ENCODE data around the gene ZFP69B.
"Not testable (repeated sequence)": the region's sequence is repeated elsewhere in the genome, so short reads cannot be mapped to it uniquely, and the experiment has no call there.

Gene ZFP69B

DNA sequence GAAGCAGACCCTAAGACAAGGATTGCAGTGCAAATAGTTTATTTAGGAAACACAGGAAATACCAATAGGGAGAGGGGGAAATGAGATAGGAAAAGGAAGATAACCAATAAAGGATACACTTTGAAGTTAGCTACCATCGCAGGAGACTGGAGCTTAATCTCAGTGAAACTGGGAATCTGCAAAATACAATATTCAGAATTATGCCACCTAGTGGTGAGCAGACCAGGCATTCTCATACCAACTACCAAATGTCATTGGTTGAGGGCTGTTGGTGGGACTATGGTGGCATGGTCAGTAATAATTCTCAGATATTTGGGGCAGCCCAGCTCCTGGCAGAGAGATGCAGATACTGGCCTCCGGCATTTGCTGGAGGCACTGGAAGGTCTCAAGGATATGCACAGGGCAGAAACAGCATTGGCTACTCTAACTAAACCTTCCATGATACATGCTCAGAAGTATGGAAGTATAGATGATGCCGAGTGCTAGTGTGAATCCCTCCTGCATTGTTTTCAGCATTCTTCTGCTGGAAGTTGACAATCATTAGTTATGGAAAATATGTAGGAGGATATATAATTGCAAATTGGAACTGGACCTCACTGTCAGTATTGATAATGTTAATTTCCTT lies 11.8 kb upstream of the ZFP69B start:
- DNase-seq: peak; percentile 86

DNA sequence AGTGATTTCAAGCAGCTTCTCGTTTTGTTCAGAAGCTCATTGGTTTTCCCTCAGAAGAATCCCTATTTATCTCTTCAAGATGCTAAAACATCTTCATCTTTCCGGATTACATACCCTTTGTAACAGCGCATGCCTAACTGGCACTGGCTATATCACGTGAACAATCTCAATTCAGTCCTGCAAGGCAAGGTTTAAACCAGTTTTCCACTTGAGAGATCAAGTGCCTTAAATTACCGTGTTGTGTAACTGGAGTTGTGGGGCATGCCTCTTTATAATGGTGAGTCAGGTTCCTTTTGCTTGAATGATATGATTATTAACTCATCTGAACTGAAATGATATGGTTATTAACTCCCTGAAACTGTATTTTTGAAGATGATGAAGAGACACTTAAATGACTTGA lies 11.0 kb upstream of the ZFP69B start:
- DNase-seq: no peak

DNA sequence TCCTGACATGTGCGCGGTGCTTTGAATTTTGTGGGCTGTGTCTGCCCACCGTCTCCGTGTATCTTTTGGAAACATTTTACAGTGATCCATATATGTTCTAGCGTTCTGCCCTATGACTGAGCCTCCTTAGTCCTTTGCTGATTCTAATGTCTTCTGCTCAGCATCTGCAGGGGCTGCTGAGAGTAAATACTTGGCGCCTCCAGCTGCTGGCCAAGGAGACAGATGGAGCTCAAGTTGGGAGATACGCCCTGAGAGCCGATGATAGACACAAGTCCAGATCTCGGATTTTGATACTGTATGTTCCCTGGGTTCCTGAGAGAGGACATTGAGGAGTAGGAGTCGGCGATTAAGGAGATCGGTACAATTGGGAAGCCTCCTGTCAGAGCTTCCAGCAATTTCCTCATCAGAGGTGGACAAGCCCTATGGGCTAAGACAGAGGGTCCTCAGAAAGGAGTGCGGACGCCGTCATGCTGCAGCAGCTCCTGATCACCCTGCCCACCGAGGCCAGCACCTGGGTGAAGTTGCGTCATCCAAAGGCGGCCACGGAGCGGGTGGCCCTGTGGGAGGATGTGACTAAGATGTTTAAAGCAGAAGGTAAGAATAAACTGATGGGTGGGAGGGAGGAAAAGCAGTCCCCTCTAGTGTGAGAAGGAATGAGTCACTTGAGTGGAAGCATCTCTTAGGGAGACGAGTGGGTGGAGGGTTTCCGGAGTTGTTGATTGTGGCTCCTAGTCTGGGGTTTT lies 390 bp downstream of the ZFP69B start:
- peak; percentile 99 for DNase-seq

DNA sequence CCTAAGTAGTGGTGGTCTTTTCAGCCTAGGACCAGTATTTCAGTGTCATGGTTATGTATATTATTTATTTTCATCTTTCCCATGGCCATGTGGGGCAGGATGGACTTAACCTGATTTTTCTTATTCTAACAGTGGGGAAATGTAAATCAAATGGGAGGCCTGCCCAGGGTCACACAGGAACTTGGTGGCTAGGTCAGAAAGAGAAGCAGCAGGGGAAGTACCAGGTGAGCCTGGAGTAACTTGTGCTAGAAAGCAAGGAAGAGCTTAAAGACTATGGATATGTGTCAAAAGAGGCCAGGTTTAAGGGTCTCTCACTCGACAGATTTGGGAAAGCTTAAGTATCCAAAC lies 936 bp downstream of the ZFP69B start:
- no peak for DNase-seq

DNA sequence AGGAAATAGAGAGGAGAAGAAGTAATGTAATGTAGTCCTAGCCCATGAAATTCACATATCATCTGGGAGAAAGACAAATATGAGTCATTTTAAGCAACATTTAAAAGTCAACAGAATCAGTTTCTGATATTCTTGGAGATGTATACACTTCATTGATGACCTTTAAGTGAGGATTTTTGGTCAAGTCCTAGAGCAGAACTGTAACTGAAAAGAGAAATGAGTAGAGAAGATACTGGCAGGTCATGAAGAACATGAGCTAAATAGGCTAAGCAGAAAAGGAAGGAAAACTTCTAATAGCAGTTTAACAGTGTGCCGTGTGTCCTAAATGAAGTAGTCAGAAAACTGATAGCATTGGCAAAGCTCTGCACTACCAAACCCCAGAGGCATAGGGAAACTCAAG lies 4.6 kb downstream of the ZFP69B start:
- no peak for DNase-seq

DNA sequence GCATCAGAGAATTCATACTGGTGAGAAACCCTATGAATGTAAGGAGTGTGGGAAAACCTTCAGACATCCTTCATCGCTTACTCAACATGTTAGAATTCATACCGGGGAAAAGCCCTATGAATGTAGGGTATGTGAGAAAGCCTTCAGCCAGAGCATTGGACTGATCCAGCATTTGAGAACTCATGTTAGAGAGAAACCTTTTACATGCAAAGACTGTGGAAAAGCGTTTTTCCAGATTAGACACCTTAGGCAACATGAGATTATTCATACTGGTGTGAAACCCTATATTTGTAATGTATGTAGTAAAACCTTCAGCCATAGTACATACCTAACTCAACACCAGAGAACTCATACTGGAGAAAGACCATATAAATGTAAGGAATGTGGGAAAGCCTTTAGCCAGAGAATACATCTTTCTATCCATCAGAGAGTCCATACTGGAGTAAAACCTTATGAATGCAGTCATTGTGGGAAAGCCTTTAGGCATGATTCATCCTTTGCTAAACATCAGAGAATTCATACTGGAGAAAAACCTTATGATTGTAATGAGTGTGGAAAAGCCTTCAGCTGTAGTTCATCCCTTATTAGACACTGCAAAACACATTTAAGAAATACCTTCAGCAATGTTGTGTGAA lies 12.8 kb downstream of the ZFP69B start:
- DNase-seq: peak; percentile 75

DNA sequence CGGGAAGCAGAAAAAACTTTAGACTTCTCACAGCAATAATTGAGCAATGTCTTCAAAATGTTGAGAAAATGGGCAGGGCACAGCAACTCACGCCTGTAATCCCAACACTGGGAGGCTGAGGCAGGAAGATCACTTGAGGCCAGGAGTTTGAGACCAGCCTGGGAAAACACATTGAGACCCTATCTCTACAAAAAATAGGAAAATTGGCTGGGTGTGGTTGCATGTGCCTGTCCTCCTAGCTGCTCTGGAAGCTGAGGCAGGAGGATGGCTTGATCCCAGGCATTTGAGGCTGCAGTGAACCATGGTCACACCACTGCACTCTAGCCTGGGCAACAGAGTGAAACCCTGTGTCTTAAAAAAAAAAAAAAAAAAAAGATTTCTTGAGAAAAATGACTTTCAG lies 19.1 kb downstream of the ZFP69B start:
- DNase-seq: no peak

DNA sequence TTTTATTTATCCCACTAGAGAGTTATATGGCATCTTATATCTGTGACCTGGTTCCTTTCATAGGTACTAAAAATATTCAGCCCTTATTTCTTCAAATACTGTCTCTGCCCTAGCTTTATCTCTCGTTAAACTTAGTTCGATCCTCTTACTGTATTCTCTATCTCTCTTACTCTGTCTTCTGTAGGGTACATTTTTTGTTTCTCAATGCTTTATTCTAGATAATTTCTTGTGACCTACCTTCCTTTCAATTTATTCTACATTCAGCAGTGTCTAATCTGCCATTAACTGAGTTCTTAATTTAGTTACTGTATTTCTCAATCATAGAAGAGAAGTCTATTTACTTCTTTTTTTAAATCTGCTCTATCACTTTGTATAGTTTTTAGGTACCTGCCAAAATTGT lies 25.0 kb downstream of the ZFP69B start:
- DNase-seq: no peak

DNA sequence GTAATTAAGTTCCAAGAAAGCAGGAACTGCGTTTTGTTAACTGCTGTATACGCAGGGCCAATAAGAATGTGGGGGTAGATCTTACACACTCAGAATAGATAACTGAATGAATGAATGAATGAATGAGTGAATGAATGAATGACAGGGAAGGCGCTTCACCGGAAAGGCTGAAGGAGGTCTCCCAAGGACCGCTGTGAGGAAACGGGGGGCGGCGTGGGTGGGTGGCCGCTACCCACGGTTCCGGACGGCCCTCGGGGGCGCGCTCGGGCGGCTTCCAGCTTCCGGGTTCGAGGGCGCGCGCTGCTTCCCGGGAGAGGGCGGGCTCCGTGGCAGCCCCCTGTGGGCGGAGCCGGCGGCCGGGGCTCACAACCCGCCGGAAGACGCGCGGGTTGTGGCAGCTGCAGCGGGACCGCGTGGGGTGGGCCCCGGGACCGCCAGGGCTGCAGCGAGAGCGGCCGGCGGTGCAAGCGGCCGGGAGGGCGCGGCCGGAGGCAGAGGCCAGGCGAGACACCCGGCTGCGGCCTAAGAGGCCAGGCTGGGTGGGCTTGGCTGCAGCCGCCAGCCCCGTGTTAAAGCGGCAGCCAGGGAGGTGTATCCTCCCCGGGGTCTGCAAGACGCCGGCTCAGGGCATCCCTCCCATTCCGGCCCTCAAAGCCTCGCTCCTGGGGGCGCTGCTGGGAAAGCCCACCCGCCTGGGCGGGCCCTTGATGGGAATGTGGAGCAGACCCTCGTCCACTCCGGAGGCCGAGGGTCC lies 26.8 kb downstream of the ZFP69B start, which contains the start of gene ZFP69:
TSS of gene ZFP69 (plus strand) at position 367 of the 754 bp plus-strand sequence. CDS start 2,072 bp downstream, outside the sequence.
- peak; percentile 96 for DNase-seq

DNA sequence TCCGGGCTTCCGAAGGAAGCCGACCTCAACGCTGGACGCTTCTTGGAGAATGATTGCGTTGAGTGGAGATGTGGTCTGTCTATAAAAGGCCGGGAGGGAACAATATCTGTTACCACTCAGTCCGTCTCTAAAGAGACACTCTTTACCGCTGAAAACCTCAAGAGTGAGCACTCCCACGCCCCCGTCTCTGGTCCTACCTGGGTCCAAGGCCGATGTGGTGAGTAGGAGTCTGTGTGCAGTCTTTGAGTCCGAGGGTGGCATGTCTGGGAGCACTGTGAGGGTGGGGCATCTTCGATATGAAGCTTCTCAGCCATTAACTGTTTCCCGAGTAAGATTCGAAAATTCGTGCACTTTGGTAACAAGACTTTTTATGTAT lies 27.4 kb downstream of the ZFP69B start:
- DNase-seq: peak; percentile 90

DNA sequence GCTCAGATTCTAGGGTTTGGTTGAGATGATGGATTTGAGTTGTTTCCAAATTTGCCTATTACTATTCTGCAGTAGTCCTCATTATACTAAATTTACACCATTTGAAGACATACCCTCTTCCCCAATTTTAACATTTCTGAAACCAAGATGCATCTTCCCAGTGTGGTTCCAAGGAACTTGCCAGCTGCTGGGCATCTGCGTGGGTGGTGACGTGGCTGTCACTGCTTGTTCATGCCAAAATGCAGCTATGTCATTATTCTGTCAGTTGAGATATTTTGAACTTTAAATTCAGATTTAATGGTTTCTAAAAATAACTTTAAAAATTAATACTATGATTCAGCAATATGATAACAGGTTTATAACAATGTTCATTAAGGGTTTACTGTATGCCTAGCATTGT lies 28.0 kb downstream of the ZFP69B start:
- no peak for DNase-seq

DNA sequence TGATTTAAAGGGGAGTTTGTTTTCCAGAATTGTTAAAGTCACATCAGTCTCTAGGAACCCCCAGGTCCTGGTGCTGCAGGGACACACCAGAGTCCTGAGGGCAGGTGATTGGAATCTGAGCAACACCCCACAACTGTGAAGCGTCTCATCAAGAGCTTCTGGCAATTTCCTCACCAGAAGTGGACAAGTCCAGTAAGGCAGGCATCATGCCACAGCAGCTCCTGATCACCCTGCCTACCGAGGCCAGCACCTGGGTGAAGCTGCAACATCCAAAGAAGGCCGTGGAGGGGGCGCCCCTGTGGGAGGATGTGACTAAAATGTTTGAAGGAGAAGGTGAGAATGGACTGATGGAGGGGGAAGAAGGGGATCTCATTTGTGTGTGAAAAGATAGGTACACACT lies 28.9 kb downstream of the ZFP69B start:
- no peak for DNase-seq

DNA sequence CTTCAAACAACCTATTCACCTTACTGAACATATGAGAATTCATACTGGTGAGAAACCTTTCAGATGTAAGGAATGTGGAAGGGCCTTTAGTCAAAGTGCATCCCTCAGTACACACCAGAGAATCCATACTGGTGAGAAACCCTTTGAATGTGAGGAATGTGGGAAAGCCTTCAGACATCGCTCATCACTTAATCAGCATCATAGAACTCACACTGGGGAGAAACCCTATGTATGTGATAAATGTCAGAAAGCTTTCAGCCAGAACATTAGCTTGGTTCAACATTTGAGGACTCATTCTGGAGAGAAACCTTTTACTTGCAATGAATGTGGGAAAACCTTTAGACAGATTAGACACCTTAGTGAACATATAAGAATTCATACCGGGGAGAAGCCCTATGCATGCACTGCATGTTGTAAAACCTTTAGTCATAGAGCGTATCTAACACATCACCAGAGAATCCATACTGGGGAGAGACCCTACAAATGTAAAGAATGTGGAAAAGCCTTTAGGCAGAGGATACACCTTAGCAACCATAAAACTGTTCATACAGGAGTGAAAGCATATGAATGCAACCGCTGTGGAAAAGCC lies 45.1 kb downstream of the ZFP69B start:
- no peak for DNase-seq

DNA sequence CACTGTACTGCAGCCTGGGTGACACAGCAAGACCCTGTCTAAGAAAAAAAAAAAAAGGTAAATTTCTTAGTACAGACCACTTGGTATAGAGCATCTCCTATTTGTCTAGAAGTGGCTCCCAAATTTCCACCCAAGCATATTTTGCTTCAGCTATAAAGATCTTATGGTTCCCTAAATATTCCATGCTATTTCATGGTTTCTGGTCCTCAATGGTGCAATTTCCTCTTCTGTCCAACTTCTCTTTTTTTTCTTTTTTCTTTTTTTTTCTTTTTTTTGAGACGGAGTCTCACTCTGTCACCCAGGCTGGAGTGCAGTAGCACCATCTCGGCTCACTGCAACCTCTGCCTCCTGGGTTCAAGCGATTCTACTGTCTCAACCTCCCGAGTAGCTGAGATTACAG lies 52.4 kb downstream of the ZFP69B start:
- not testable (repeated sequence) for DNase-seq

DNA sequence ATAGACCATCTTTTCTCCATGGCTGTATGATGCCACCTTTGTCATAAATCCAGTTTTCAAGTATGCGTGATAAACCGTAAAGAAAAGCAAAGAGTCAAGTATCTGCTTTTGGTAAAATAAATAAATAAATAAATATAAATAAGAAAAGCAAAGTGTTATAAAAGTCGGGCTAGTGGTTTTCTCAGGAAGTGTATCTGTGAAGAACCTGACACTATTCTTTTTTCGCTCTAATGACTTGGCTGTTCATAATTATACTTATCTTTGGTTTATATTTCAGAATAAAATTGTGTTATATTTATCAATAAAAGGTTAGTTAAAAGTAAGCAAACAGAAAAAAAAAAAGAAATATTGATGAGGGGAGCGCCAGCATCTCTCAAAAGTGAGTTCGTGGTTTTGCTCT lies 57.7 kb downstream of the ZFP69B start:
- DNase-seq: no peak

DNA sequence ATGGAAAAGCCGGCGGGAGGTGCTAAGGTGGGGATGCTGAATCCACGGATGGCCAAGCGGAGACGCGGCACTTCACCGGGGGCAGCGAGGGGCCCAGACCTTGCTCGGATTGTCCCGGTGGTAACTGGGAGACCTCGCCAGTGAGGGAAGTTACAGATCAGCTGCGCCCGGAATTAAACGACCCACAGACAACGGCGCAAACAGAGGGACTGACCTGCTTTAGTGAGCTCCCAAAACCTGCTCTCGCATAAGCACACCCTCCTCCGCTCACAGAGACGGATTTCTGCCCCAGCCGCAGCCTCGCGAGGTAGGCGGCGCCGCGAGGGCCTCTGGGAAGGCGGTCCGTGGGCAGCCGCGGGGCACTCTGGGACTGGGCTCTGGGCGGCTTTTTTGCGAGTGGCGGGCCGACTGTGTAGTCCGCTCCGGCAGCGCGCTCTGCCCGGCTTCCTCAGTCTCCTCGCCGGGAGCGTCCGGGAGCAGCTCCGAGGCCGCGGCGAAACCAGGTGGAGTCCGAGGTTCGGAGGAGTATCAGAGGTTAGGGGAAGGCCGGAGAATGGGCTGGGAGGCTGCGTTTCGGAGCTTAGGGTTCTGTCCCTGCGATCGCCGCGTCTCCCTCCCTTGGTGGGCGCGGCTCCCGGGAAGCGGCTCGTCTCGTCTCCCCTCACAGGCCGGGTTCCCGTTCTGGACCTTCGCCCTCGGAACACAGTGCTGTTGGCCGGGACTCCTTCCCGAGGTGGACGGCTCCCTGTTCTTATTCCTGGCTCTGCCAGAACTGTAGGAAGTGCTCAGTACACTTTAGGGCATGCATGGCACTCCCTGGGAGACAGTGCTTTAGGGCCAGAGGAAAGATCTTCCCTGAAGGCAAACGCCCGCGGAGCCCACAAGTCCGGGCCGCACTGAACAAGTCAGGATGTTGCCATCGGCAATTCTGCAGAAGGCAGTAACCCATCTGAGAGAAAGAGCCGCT lies 58.4 kb downstream of the ZFP69B start, which contains the start of gene EXO5:
TSS of gene EXO5 (plus strand) at position 393 of the 967 bp plus-strand sequence. CDS start 5,778 bp downstream, outside the sequence.
- DNase-seq: peak; percentile 99

Measured in NCI-H748 treated with DMSO at 0.1 percent for 48 hours (cell line).